Measurements from ENCODE around the gene GABBR1.

GABBR1 gene

GRCh38 chr6:29617782-29618554 lies 15.0 kb downstream of the GABBR1 start:
- DNase-seq: no peak

DNA sequence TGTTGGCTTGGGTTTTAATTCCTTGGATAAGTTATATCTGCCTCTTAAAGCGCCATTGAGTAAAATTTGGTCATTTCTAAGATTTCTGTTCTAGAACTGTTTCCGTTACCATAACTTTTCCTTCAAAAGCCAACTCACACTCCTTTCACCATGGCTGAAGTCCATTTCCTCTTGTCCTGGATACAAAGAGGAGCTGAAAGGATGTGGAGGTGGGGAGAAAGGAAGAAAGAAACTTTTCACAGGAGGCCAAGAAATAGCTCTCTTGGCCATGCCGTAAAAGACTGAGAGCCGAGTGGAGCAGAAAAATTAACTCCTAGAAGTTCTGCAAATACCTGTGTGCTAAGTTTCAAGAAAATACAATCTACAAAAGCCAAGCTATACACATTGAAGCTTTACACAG lies 21.6 kb downstream of the GABBR1 start:
- no peak for DNase-seq

DNA sequence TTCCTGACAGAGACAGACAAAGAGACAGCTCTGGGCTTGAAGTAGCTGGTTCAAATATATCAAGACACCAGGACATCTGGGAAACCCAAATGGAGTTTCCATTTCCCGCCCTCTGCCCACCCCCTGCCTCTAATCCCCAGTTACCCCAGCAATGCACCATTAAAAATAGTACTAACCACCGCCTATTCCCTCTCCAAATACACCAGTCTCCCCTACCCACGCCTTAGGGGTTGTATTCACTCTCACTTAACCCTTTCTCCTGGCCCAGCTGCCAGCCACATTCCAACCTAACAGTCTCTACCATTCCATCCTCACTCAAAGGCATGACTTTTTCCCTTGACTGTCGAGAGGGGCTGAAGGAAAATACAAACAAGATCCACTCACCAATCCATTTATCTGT lies 22.4 kb downstream of the GABBR1 start:
- DNase-seq: no peak

DNA sequence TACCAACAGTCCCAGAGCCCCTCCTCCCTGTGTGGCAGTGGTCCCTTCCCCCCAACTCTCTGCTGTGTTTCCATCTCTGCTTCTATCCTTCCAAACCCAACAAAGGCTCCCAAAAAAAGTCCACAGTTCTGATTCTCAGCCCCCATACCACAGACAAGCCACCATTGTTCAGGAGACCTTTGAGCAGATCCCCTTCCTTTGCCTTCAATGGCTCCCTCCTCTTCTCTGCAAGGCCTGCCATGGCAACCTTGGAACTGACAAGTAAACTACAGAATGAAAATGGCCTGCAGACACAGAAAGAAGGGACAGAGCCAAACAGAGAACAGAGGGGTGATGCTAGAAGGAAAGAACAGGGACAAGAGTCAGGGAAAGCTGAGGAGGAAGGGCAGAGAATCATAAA lies 24.9 kb downstream of the GABBR1 start:
- no peak for DNase-seq

DNA sequence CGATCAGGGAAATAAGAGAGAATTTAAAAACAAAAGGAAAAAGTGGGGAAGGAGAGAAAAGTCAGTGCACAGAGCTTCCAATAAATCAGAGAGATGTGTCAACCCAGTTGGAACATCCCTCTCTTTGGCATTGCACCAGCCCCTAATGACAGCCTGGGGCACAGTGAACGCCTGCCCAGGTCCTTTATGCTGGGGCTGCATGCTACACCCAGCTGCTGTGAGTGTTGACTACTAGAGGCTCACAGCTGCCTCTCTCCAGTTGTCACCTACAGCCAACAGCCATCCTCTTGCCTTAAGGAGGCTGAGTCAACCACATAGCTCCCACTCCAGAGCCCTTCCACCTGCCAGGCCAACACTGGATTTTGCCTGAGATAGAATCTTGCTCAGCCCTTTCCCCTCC lies 29.1 kb downstream of the GABBR1 start:
- DNase-seq: no peak

DNA sequence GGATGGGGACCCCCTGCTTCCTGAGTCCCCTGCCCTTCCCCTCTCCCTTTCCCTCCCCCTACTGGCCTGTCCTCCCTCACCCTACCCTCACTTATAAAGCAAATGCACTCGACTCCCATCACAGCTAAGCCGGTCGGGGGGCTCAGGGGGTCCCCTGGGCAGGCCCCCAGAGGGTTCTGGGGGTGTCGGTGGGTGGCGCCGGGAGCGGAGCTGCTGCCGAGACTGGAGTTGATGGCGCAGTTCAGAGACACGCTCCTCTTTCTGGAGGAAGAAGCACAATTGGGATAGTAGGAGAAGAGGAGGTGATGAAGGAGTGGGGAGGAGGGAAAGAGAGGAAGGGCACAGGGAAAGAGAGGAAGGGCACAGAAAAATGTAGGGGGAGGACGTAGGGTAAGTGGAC lies 29.5 kb downstream of the GABBR1 start:
- no peak for DNase-seq

- no peak for DNase-seq
Measured at GRCh38 chr6:29602564-29603361, 30.2 kb downstream of the GABBR1 start.

DNA sequence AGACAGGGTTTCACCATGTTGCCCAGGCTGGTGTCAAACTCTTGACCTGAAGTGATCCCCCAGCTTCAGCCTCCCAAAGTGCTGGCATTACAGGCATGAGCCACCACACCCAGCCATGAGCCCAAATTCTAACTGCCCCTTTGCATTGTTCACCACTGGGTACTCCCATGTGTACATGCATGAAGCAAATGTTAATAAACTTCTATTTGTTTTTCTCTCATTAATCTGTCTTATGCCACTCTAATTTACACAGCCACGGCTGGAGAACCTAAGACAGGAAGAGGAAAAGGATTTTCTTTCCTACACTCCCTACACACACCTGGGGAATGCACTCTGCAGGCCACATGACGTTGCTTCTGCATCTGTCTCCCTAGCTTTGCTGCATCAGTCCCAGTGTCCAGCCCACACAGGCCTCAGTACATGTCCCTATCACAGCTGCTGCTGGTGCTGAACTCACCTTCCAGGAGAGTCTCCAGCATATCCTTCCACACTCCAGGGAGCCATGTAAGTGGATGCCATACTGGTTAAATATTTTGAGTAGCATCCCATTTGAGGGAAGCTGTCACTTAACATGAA lies 34.7 kb downstream of the GABBR1 start:
- DNase-seq: no peak

DNA sequence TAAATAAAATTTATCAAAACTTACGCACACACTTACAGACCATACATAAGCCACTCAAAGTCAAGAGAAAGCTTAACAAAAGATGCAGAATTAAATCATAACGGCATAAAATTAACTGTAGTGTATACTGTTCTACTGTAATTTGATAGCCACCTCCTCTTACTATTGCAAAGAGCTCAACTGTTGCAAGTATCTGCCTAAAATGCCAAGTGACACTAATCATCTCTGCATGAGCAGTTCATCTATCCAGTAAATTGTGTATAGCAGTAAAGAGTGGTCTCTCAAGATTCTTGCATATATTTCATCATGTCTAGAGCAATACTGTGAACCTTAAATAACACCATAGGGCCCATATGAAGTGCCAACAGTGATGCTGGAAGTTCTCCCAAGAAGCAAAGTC lies 35.8 kb downstream of the GABBR1 start:
- no peak for DNase-seq

GRCh38 chr6:29596381-29596900 lies 36.5 kb downstream of the GABBR1 start:
- no peak for DNase-seq

GRCh38 chr6:29593199-29593855 lies 39.7 kb downstream of the GABBR1 start:
- no peak for DNase-seq

- no peak for DNase-seq
Measured at GRCh38 chr6:29591677-29592076, 41.3 kb downstream of the GABBR1 start.

DNA sequence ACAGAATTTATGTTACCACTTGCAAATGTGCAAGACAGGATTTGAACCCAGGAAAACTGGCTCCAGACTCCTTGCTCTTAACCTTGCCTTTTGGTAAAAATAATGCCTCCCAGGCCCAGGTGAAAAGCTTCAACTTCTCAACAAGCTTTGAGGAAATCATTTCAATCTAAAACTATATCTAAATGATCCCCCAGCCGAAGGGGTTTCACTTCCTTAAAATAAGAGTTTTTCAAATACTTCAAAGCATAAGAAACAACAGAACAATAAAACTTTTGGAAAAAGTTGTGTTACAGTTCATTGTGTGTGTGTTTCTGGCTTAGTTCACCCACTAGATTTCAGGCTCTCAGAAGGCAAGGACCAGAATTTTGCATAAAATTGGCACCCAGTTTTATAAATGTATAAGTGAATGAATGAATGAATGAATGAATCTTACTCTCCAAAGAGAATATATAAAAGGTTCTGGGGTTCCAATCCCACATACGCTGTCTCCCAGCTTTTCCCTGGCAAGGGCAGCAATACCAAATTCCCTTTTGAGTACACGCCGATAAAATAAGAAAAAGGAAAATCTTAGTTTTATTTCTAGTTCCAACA lies 42.7 kb downstream of the GABBR1 start:
- no peak for DNase-seq

- peak; percentile 38 for DNase-seq
Measured at GRCh38 chr6:29589423-29590048, 43.4 kb downstream of the GABBR1 start.

DNA sequence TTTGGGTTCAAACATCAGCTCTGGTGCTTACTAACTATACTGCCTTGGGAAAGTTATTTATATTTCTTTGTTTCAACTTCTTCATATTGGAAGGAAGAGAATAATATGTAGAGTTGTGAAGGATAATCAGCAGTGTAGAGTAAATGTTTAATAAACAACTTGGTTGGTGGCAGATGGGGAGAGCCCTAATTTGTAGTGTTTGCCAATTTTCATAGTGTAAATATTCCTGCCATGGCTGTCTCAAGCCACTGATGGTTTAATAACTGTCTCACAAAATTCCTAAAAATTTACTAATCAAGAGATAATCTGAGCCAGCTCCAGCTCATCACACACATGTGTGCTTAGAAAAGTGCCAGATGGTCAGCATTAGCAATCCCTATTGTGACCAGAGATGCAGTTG lies 48.2 kb downstream of the GABBR1 start, which contains the start of gene OR2H2:
OR2H2 (plus strand) TSS at position 301 of the 400 bp plus-strand sequence. CDS start 2,824 bp downstream, outside the sequence.
- DNase-seq: no peak

- no peak for DNase-seq
Measured at GRCh38 chr6:29577544-29577943, 55.4 kb downstream of the GABBR1 start.

GRCh38 chr6:29576056-29576455 lies 56.9 kb downstream of the GABBR1 start:
- DNase-seq: no peak

DNA sequence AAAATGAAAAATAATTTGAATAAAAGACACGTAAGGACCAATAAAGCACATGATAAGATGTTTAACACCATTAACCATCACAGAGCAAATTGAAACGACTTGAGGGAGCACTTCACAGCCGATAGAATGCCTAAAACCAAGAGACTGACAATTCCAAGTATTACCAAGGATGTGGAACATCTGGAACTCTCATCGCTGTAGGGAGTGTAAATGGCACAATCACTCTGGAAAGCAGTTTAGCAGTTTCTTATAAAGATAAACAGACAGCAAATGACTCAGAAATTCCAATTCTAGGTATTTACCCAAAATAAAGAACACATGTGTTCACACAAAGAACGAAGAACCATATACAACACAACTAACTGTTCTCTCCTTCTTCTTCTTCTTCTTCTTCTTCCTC lies 65.0 kb downstream of the GABBR1 start:
- no peak for DNase-seq

DNA sequence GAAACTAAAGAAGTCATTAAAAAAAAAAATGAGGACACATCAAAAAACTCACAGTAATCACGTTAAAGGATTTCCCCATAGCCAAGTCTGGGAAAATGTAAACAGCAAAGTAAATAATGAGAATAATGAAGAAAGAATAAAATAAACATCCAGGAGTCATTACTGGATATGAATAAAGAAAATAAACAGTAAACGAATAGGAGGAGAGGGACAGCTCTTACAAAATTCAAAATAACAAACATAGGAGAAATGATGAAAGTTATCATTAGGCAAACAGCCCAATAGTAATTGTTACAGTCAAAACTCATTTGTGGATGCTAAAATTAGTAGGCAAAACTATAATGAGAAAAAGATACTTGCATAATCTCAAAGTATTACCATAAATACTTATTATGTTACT lies 65.4 kb downstream of the GABBR1 start:
- no peak for DNase-seq

DNA sequence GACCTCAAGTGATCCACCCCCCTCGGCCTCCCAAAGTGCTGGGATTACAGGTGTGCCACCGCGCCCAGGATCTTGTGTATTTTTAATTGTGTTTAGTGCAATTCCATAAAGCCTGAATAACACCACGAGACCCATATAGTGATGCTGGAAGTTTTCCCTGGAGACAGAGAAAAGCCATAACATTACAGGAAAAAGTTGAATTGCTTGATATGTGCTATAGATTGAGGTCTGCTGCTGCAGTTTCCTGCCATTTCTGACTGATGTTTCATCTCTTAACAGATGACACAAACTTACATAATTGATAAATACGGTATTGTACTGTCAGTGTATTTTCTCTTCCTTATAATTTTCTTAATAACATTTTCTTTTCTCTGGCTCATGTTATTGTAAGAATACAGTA lies 66.1 kb downstream of the GABBR1 start:
- DNase-seq: no peak

GRCh38 chr6:29564875-29565274 lies 68.1 kb downstream of the GABBR1 start:
- DNase-seq: no peak

- DNase-seq: no peak
Measured at GRCh38 chr6:29563435-29563965, 69.5 kb downstream of the GABBR1 start.

All from stimulated activated CD4-positive, alpha-beta T cell treated with anti-CD3 and anti-CD28 coated beads, Interleukin-12 subunit alpha, Interleukin-12 subunit beta, amount 100 ng/mL, for 4 hours (primary cell).